H9 (cell line): ENCODE data around the gene MEGF8. TPM values are rescaled to one million over a fixed set of nuclear protein-coding genes. Genes with fewer than 3 reads are reported as not detected.

ENCODE experiments used
- DNase-seq: peaks from one replicate; pipeline ENCODE4 v3.0.0-alpha.2; 2017
- H2AFZ ChIP-seq: one replicate; pipeline ENCODE4 v1.6.1; 2013; ENCODE audit warnings: mild to moderate bottlenecking, low read length, control low read depth, moderate library complexity
- H2AK5ac ChIP-seq: 2 replicates; pipeline ENCODE4 v1.6.1; 2013; ENCODE audit warnings: low read length, control low read depth, mixed read lengths; ENCODE audit not compliant: insufficient read length
- H2BK120ac ChIP-seq: one replicate; pipeline ENCODE4 v1.6.1; 2013; ENCODE audit warnings: low read depth, mild to moderate bottlenecking, low read length, control low read depth, inconsistent platforms; ENCODE audit not compliant: poor library complexity, severe bottlenecking
- H2BK12ac ChIP-seq: 2 replicates; pipeline ENCODE4 v1.6.1; 2013; ENCODE audit warnings: low read length, control low read depth, mixed read lengths, low read depth; ENCODE audit not compliant: insufficient read length
- H2BK15ac ChIP-seq: 2 replicates; pipeline ENCODE4 v1.6.1; 2013; ENCODE audit warnings: low read depth, low read length, control low read depth
- H2BK20ac ChIP-seq: one replicate; pipeline ENCODE4 v1.6.1; 2013; ENCODE audit warnings: low read depth, mild to moderate bottlenecking, low read length, control low read depth, inconsistent platforms; ENCODE audit not compliant: poor library complexity, severe bottlenecking
- H2BK5ac ChIP-seq: 2 replicates; pipeline ENCODE4 v1.6.1; 2013; ENCODE audit warnings: low read length, control low read depth, mixed read lengths; ENCODE audit not compliant: insufficient read length
- H3K14ac ChIP-seq: 2 replicates; pipeline ENCODE4 v1.6.1; 2013; ENCODE audit warnings: low read length, control low read depth; ENCODE audit not compliant: insufficient read depth
- H3K18ac ChIP-seq: 2 replicates; pipeline ENCODE4 v1.6.1; 2013; ENCODE audit warnings: low read depth, mild to moderate bottlenecking, mixed read lengths, low read length, control low read depth; ENCODE audit not compliant: insufficient read length
- H3K23ac ChIP-seq: 2 replicates; pipeline ENCODE4 v1.6.1; 2013; ENCODE audit warnings: low read length, control low read depth, mixed read lengths, low read depth; ENCODE audit not compliant: insufficient read length
- H3K23me2 ChIP-seq: 2 replicates; pipeline ENCODE4 v1.6.1; 2013; ENCODE audit warnings: low read depth, mild to moderate bottlenecking, mixed read lengths, low read length, control low read depth; ENCODE audit not compliant: insufficient read length, poor library complexity, severe bottlenecking
- H3K27ac ChIP-seq: 2 replicates; pipeline ENCODE4 v1.5.1; 2013; ENCODE audit warnings: low read length, control low read depth, mixed read lengths, low read depth; ENCODE audit not compliant: insufficient read length
- H3K27me3 ChIP-seq: 2 replicates; pipeline ENCODE4 v1.6.1; 2013; ENCODE audit warnings: low read length, control low read depth, inconsistent platforms; ENCODE audit not compliant: insufficient read depth
- H3K4ac ChIP-seq: 2 replicates; pipeline ENCODE4 v1.6.1; 2013; ENCODE audit warnings: low read depth, mild to moderate bottlenecking, control low read depth, inconsistent platforms, low read length, moderate library complexity
- H3K4me1 ChIP-seq: 2 replicates; pipeline ENCODE4 v1.6.1; 2013; ENCODE audit warnings: low read length, control low read depth, inconsistent platforms; ENCODE audit not compliant: insufficient read depth
- H3K4me2 ChIP-seq: 2 replicates; pipeline ENCODE4 v1.6.1; 2013; ENCODE audit warnings: low read length, control low read depth, mixed read lengths; ENCODE audit not compliant: insufficient read length, insufficient read depth
- H3K56ac ChIP-seq: 2 replicates; pipeline ENCODE4 v1.6.1; 2013; ENCODE audit warnings: low read depth, mild to moderate bottlenecking, mixed read lengths, low read length, control low read depth; ENCODE audit not compliant: insufficient read length
- H3K79me1 ChIP-seq: 2 replicates; pipeline ENCODE4 v1.6.1; 2013; ENCODE audit warnings: low read depth, mild to moderate bottlenecking, moderate library complexity, low read length, control low read depth, inconsistent platforms; ENCODE audit not compliant: insufficient read depth, poor library complexity, severe bottlenecking
- H3K79me2 ChIP-seq: 2 replicates; pipeline ENCODE4 v1.6.1; 2013; ENCODE audit warnings: low read length, control low read depth, inconsistent platforms; ENCODE audit not compliant: insufficient read depth
- H3K9ac ChIP-seq: 2 replicates; pipeline ENCODE4 v1.6.1; 2013; ENCODE audit warnings: low read length, control low read depth, mixed read lengths; ENCODE audit not compliant: insufficient read length; ENCODE audit errors: extremely low read depth
- H3K9me3 ChIP-seq: one replicate; pipeline ENCODE4 v1.6.1; 2013; ENCODE audit warnings: low read depth, low read length, inconsistent platforms; ENCODE audit not compliant: control insufficient read depth
- H3T11ph ChIP-seq: one replicate; pipeline ENCODE4 v1.6.1; 2013; ENCODE audit warnings: mild to moderate bottlenecking, low read length, control low read depth, inconsistent platforms
- H4K20me1 ChIP-seq: one replicate; pipeline ENCODE4 v1.6.1; 2013; ENCODE audit not compliant: control insufficient read depth, insufficient read length, insufficient read depth
- H4K5ac ChIP-seq: 2 replicates; pipeline ENCODE4 v1.6.1; 2013; ENCODE audit warnings: low read depth, mild to moderate bottlenecking, mixed read lengths, low read length, control low read depth; ENCODE audit not compliant: insufficient read length
- H4K8ac ChIP-seq: replicated peaks from 2 replicates; pipeline ENCODE4 v1.6.1; 2013; ENCODE audit warnings: low read length, control low read depth, mixed read lengths, low read depth; ENCODE audit not compliant: insufficient read length
- H4K91ac ChIP-seq: 2 replicates; pipeline ENCODE4 v1.6.1; 2013; ENCODE audit warnings: low read depth, mild to moderate bottlenecking, moderate library complexity, mixed read lengths, low read length, control low read depth; ENCODE audit not compliant: insufficient read length
- H3K27ac Mint-ChIP-seq, 3 experiments: 2 replicates in 2 of 3; 3 replicates in 1 of 3; pipeline ENCODE4 v1.8.0; 2020 to 2021; ENCODE audit warnings: mixed read lengths in 3 of 3, mild to moderate bottlenecking in 1 of 3, moderate library complexity in 1 of 3
- H3K27me3 Mint-ChIP-seq: 2 replicates; pipeline ENCODE4 v1.8.0; 2021; ENCODE audit warnings: low read depth, mild to moderate bottlenecking, moderate library complexity, mixed read lengths
- H3K36me3 Mint-ChIP-seq, 3 experiments: 2 replicates in 2 of 3; 3 replicates in 1 of 3; pipeline ENCODE4 v1.8.0; 2020 to 2021; ENCODE audit warnings: low read depth in 3 of 3, mixed read lengths in 3 of 3; ENCODE audit not compliant: insufficient read depth in 1 of 3
- H3K4me1 Mint-ChIP-seq, 2 experiments: 2 replicates each; pipeline ENCODE4 v1.8.0; 2020; ENCODE audit warnings: mixed read lengths in 2 of 2
- H3K4me3 Mint-ChIP-seq, 2 experiments: 2 replicates in 1 of 2; 3 replicates in 1 of 2; pipeline ENCODE4 v1.8.0; 2020 to 2021; ENCODE audit warnings: mild to moderate bottlenecking in 2 of 2, mixed read lengths in 2 of 2, moderate library complexity in 1 of 2
- H3K9me3 Mint-ChIP-seq, 2 experiments: 2 replicates in 1 of 2; 3 replicates in 1 of 2; pipeline ENCODE4 v1.8.0; 2020; ENCODE audit warnings: mild to moderate bottlenecking in 2 of 2, mixed read lengths in 2 of 2, moderate library complexity in 1 of 2
- WGBS: extraction: QIAGEN DNeasy Blood & Tissue Kit; methylation state at CpG from one replicate; pipeline ENCODE4 v1.1.7; 2013; ENCODE audit warnings: missing lambda C conversion rate, low lambda C conversion rate, mixed read lengths; ENCODE audit not compliant: insufficient read length; ENCODE audit errors: extremely low coverage; 5-methylcytosine and 5-hydroxymethylcytosine counted together
- total RNA-seq: library from RNA; stranded (reverse); gene quantifications from 2 replicates; pipeline ENCODE4 v1.2.1, GENCODE V29; 2021
- TF ChIP-seq, protein P1 (sequence below): fragments of 200-600 bp; sonication (generic); conservative IDR thresholded peaks from 3 replicates; pipeline ENCODE4 v1.8.0; 2021; ENCODE audit warnings: antibody characterized with exemption, mild to moderate bottlenecking

The MEGF8 gene
- total RNA-seq, 1 experiment from 2014 or later, result 28.4 TPM

- no peak overlapping the region for H3K4ac ChIP-seq
- H3K4me3 Mint-ChIP-seq, result no peak overlapping the region
- H2BK5ac ChIP-seq, result no peak overlapping the region
- H3K79me1 ChIP-seq, result no peaks in the 10 kb centered on the region
- no peak overlapping the region for H2BK12ac ChIP-seq
- H3K27me3 ChIP-seq, result no peaks in the 10 kb centered on the region
- no peak overlapping the region for H4K5ac ChIP-seq
- H4K91ac ChIP-seq, result no peak overlapping the region
- no peak overlapping the region for H3K18ac ChIP-seq
- no peak overlapping the region for H2BK120ac ChIP-seq
- H3K27ac ChIP-seq, result no peak overlapping the region
- H2BK20ac ChIP-seq, result no peak overlapping the region
- H3K9me3 ChIP-seq, result peaks cover 6% of the 10 kb centered on the region
- H3K36me3 Mint-ChIP-seq, result peaks cover 37 to 50% (median 47%) of the 10 kb centered on the region in 3 experiments
- H3K4me1 ChIP-seq, result no peaks in the 10 kb centered on the region
- no peak overlapping the region for H2AK5ac ChIP-seq
- TF ChIP-seq, protein P1, sequence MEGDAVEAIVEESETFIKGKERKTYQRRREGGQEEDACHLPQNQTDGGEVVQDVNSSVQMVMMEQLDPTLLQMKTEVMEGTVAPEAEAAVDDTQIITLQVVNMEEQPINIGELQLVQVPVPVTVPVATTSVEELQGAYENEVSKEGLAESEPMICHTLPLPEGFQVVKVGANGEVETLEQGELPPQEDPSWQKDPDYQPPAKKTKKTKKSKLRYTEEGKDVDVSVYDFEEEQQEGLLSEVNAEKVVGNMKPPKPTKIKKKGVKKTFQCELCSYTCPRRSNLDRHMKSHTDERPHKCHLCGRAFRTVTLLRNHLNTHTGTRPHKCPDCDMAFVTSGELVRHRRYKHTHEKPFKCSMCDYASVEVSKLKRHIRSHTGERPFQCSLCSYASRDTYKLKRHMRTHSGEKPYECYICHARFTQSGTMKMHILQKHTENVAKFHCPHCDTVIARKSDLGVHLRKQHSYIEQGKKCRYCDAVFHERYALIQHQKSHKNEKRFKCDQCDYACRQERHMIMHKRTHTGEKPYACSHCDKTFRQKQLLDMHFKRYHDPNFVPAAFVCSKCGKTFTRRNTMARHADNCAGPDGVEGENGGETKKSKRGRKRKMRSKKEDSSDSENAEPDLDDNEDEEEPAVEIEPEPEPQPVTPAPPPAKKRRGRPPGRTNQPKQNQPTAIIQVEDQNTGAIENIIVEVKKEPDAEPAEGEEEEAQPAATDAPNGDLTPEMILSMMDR, result no peak
- no peak overlapping the region for H3K4me2 ChIP-seq
- peaks cover 8 to 9% of the 10 kb centered on the region in 2 experiments for H3K9me3 Mint-ChIP-seq
- H3K4me1 Mint-ChIP-seq, result peaks cover 11 to 36% of the 10 kb centered on the region in 2 experiments
- H2AFZ ChIP-seq, result no peak overlapping the region
- H3K23ac ChIP-seq, result no peak overlapping the region
- H3K9ac ChIP-seq, result no peak overlapping the region
- peak overlapping the region in 1 of 3 experiments; percentile 45; a peak in 1 of 7 replicates for H3K27ac Mint-ChIP-seq
- H3K27me3 Mint-ChIP-seq, result no peaks in the 10 kb centered on the region
- DNase-seq, result peak; percentile 10
- no peak overlapping the region for H3K56ac ChIP-seq
- no peaks in the 10 kb centered on the region for H4K20me1 ChIP-seq
- H4K8ac ChIP-seq, result no peak overlapping the region
- no peaks in the 10 kb centered on the region for H3K79me2 ChIP-seq
- no CpG with 5 or more reads among the region's 13 CpGs for WGBS
- no peaks in the 10 kb centered on the region for H3K23me2 ChIP-seq
- no peak overlapping the region for H2BK15ac ChIP-seq
- H3T11ph ChIP-seq, result no peak overlapping the region
- no peak overlapping the region for H3K14ac ChIP-seq
Observed at GRCh38 chr19:42362891-42363440, 37.5 kb downstream of the MEGF8 start.
